T-helper 2 cell (primary cell): ENCODE results near the gene FBXO46.

Experiments
- DNase-seq, 5 experiments: peaks; one replicate each; pipeline versions ENCODE4 v3.0.0 to v3.0.0-alpha.2; 2012 to 2022

The FBXO46 gene

GRCh38 chr19:45682117-45682516 lies 48.6 kb downstream of the FBXO46 start:
- no peak for DNase-seq

DNA sequence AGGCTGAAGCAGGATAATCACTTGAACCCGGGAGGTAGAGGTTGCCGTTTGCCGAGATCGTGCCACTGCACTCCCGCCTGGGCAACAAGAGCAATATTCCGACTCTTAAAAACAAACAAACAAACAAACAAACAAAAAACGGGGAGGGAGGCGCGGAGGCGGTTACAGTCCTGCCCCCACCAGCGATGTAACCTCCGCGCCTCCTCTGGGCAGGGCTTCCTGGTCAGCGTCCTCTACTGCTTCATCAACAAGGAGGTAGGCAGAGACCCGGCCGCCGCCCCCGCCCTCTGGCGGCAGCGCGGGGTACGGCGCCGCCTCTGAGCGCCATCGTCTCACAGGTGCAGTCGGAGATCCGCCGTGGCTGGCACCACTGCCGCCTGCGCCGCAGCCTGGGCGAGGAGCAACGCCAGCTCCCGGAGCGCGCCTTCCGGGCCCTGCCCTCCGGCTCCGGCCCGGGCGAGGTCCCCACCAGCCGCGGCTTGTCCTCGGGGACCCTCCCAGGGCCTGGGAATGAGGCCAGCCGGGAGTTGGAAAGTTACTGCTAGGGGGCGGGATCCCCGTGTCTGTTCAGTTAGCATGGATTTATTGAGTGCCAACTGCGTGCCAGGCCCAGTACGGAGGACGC lies 49.2 kb downstream of the FBXO46 start:
- peak; percentile 73 to 90 (median 81) for DNase-seq

DNA sequence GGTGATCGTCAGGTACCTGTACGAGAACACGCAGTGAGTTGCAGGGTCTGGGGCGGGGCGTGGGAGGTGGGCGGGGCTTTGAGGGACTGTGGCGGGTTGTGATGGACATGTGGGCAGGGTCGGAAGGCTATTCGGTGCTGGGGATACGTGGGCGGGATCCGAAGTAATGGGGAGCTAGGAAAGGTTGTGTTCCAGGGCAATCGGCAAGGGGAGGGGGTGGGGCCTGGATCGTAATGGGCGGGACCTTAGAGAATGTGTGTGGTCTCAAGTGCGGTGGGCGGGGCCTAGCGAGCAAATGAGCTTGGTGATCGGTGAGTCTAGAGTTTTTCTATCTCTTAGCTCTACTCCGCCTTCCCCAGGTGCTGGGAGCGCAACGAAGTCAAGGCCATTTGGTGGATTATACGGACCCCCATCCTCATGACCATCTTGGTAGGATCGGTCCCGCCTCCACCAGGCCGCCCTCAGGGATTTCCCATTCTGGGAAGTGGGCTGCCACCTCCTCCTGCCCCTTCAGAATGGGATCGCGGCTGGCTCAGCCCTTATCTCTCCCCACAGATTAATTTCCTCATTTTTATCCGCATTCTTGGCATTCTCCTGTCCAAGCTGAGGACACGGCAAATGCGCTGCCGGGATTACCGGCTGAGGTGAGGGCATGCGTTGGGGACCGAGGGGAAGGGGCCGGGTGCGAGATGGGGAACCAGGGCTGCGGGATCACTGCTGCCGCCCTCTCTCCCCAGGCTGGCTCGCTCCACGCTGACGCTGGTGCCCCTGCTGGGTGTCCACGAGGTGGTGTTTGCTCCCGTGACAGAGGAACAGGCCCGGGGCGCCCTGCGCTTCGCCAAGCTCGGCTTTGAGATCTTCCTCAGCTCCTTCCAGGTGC lies 53.1 kb downstream of the FBXO46 start:
- DNase-seq, result peak; percentile 60 to 94 (median 72)

- peak; percentile 24 to 54 (median 44) for DNase-seq
Observed at GRCh38 chr19:45676851-45677263, 53.8 kb downstream of the FBXO46 start.

- no peak for DNase-seq
Observed at GRCh38 chr19:45674946-45675345, 55.8 kb downstream of the FBXO46 start.

DNA sequence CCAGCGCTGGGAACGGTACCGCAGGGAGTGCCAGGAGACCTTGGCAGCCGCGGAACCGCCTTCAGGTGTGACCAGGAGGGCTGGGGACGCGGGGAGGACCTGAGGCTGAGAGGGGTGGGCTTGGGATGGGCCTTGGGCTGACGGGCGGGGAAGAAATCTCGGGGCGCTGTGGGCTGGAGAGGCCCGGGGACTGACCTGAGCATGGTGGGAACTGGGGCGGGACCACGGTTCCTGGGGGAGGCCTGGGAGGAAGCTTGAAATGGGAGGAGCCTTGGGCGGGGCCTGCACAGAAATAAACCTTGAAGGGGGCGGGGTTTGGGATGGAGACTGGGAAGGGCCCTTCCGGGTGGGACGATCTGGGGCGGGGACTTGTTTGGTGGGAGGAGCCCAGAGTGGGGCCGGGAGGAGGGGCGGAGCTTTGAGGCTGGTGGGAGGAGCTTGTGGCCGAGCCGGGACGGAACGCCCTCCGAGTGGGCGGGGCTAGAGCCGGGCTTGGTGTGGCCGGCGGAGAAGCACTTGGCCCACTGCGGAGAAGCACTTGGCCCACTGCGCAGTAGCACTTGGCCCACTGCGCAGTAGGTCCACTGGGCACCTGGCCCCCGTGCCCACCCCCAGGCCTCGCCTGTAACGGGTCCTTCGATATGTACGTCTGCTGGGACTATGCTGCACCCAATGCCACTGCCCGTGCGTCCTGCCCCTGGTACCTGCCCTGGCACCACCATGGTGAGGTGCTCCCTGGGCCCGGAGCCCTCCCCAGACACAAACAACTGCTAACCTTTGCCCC lies 59.8 kb downstream of the FBXO46 start:
- DNase-seq, result peak; percentile 17 to 53 (median 35)

DNA sequence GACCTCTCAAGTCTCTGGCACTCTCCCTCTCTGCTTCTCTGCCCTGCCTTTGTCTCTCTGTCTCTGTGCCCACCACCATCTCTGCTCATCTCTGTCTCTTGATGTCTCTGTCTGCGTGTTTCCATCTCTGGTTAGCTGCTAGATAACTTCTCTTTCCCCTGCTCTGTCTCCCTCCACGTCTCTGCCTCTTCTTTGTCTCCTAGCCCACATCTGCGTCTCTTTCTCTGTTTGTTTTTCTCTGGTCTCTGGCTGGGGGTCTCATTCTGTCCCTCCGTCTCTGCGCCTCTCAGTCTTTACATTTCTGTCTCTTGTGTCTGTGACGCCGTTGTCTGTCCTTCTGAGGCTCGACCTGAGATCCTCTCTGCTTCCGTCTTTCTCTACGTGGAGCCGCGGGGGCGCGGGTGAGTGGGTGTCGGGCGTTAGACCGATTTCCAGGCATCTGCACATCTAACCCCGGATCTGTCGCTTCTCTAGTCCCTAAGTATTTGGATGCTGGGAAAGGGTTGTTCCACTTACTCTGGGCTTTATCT lies 62.3 kb downstream of the FBXO46 start:
- DNase-seq, result peak in 1 of 5 experiments; percentile 22

DNA sequence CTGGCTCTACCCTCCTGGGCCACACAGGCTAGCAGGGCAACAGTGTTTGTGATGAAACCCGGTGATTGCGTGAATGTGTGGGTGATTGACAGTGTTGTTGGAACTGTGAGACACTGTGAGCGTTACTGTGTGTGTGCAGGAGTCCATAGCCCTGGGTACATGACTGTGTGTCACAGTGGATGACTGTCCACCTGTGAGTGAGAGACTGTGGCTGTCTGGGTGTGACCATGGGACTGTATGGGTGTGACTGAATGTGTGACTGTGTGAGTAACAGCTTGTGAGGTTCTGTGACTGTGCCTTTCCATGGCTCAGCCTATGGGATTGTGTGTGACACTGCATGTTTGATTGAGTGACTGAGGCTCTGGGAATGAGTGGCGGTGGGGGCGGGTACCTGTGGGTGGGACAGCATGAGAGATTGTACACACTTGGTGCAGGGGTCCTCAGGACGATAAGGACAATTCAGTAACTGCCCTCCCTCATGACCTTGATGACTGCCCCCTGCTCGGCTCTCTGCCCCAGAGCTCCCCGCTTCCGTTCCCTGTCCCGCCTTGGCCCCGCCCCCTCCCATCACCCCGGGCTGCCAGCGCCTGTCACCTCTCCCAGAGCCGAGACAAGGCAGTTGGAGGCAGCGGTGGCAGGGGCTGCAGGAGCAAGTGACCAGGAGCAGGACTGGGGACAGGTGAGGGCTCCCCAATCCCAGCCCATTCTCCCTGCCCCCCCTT lies 62.9 kb downstream of the FBXO46 start, which contains the start of gene GIPR:
GIPR (plus strand) TSS at position 602 of the 722 bp plus-strand sequence. CDS start 1,300 bp downstream, outside the sequence.
- DNase-seq, result peak; percentile 30 to 68 (median 47)

- no peak for DNase-seq
Observed at GRCh38 chr19:45664575-45664974, 66.1 kb downstream of the FBXO46 start.

DNA sequence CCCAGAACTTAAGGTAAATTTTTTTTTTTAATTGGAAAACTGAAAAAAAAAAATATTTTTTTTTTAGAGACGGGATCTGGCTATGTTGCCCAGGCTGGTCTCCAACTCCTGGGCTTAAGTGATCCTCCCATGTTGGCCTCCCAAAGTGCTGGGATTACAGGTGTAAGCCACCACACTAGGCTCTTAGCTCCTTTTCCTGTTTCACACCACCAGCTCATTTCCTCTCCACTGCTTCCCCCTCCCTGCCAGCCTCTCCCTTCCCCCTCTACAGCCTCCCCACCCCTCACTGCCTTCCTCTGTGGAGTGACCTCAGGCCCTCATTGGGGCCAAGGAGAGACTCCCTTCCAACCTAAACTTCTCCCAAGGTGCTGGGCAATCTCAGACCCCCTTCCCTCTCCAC lies 66.9 kb downstream of the FBXO46 start:
- no peak for DNase-seq

- DNase-seq, result no peak
Observed at GRCh38 chr19:45660636-45661035, 70.1 kb downstream of the FBXO46 start.
